Caco-2 (cell line): ENCODE results near the gene OSCP1. TPM values are rescaled to one million over a fixed set of nuclear protein-coding genes. Genes with fewer than 3 reads are reported as not detected.
"Not testable (repeated sequence)": the region's sequence is repeated elsewhere in the genome, so short reads cannot be mapped to it uniquely, and the experiment has no call there.

Source experiments
- BruUV-seq: library from RNA; stranded (reverse); fragments of 400-500 nt; replicated peaks from 2 replicates; lab custom pipeline; 2021; lab: Mats Ljungman, UMichigan
- CTCF ChIA-PET: fragments of 300-600 bp; sonication (Branson Sonifier 250); formaldehyde crosslinking; loops from one replicate; lab custom pipeline; 2022; ENCODE audit warnings: antibody characterized with exemption; lab: Charles Lee
- POLR2A ChIA-PET: fragments of 300-600 bp; sonication (Branson Sonifier 250); formaldehyde crosslinking; loops from one replicate; lab custom pipeline; 2022; ENCODE audit warnings: antibody characterized with exemption; lab: Charles Lee
- DNase-seq, 2 experiments: peaks; one replicate each; pipeline versions ENCODE4 v3.0.0 to v3.0.0-alpha.2; 2020 to 2022
- H3K27me3 ChIP-seq: replicated peaks from 2 replicates; pipeline ENCODE4 v1.6.0; 2011; ENCODE audit warnings: low read length; ENCODE audit not compliant: control insufficient read depth, insufficient read depth
- H3K36me3 ChIP-seq: 2 replicates; pipeline ENCODE4 v1.5.1; 2011; ENCODE audit warnings: low read length; ENCODE audit not compliant: control insufficient read depth, insufficient read depth
- H3K4me1 ChIP-seq: fragments of 250-450 bp; sonication (Bioruptor Pico); 2 replicates; pipeline ENCODE4 v1.5.1; 2020; ENCODE audit warnings: mild to moderate bottlenecking
- H3K4me3 ChIP-seq: 2 replicates; pipeline ENCODE4 v1.5.1; 2011; ENCODE audit warnings: low read depth, mild to moderate bottlenecking, control low read depth, low read length
- H3K9me3 ChIP-seq: fragments of 250-450 bp; sonication (Bioruptor Pico); 2 replicates; pipeline ENCODE4 v1.5.1; 2020; ENCODE audit warnings: mild to moderate bottlenecking, moderate library complexity
- H3K27ac Mint-ChIP-seq: one replicate; pipeline ENCODE4 v1.8.0; 2022; ENCODE audit warnings: mixed read lengths; ENCODE audit not compliant: unreplicated experiment
- H3K27me3 Mint-ChIP-seq: one replicate; pipeline ENCODE4 v1.8.0; 2022; ENCODE audit warnings: mixed read lengths; ENCODE audit not compliant: insufficient read depth, unreplicated experiment
- H3K36me3 Mint-ChIP-seq: one replicate; pipeline ENCODE4 v1.8.0; 2022; ENCODE audit warnings: mild to moderate bottlenecking, mixed read lengths; ENCODE audit not compliant: insufficient read depth, unreplicated experiment
- H3K4me1 Mint-ChIP-seq: one replicate; pipeline ENCODE4 v1.8.0; 2022; ENCODE audit warnings: low read depth, mixed read lengths; ENCODE audit not compliant: unreplicated experiment
- H3K4me3 Mint-ChIP-seq: one replicate; pipeline ENCODE4 v1.8.0; 2022; ENCODE audit warnings: mild to moderate bottlenecking, moderate library complexity, mixed read lengths; ENCODE audit not compliant: unreplicated experiment
- H3K9me3 Mint-ChIP-seq: one replicate; pipeline ENCODE4 v1.8.0; 2022; ENCODE audit warnings: mixed read lengths; ENCODE audit not compliant: unreplicated experiment
- intact Hi-C: fragments of 100-400 bp; cut with micrococcal nuclease; formaldehyde crosslinking; loops from one replicate; pipeline ENCODE4 v1.10.0; 2022; ENCODE audit not compliant: unreplicated experiment
- total RNA-seq: library from RNA; stranded (reverse); gene quantifications from 2 replicates; pipeline ENCODE4 v1.2.3, GENCODE V29; 2022
- TF ChIP-seq, protein P1 (sequence below), 2 experiments: fragments of 200-600 bp in 1 of 2; IDR thresholded peaks; 1 replicate in 1 of 2; 2 replicates in 1 of 2; pipeline versions ENCODE4 v1.5.1 to v1.8.0; 2011 to 2022; ENCODE audit warnings: antibody characterized with exemption in 1 of 2, control low read depth in 1 of 2, inconsistent platforms in 1 of 2, low read depth in 1 of 2, low read length in 1 of 2, mild to moderate bottlenecking in 1 of 2, moderate library complexity in 1 of 2; ENCODE audit not compliant: insufficient read depth in 1 of 2, severe bottlenecking in 1 of 2, unreplicated experiment in 1 of 2

Gene OSCP1
- total RNA-seq, 1 experiment from 2014 or later: 0.91 TPM

GRCh38 chr1:36479505-36480051 is 29.3 kb upstream of the OSCP1 start:
- H3K4me3 ChIP-seq: no peak overlapping the region
- Mint-ChIP-seq H3K9me3 (no peaks in the 10 kb centered on the region), H3K27me3 (no peaks in the 10 kb centered on the region), H3K4me3 (no peak overlapping the region), H3K4me1 (peaks cover 10% of the 10 kb centered on the region), H3K27ac (no peak overlapping the region), H3K36me3 (no peaks in the 10 kb centered on the region)
- H3K4me1 ChIP-seq: peaks cover 4% of the 10 kb centered on the region
- H3K27me3 ChIP-seq: no peaks in the 10 kb centered on the region
- DNase-seq: no peak
- CTCF ChIA-PET: no interaction called here
- no peaks in the 10 kb centered on the region for H3K36me3 ChIP-seq
- TF ChIP-seq, protein P1, sequence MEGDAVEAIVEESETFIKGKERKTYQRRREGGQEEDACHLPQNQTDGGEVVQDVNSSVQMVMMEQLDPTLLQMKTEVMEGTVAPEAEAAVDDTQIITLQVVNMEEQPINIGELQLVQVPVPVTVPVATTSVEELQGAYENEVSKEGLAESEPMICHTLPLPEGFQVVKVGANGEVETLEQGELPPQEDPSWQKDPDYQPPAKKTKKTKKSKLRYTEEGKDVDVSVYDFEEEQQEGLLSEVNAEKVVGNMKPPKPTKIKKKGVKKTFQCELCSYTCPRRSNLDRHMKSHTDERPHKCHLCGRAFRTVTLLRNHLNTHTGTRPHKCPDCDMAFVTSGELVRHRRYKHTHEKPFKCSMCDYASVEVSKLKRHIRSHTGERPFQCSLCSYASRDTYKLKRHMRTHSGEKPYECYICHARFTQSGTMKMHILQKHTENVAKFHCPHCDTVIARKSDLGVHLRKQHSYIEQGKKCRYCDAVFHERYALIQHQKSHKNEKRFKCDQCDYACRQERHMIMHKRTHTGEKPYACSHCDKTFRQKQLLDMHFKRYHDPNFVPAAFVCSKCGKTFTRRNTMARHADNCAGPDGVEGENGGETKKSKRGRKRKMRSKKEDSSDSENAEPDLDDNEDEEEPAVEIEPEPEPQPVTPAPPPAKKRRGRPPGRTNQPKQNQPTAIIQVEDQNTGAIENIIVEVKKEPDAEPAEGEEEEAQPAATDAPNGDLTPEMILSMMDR (IDR thresholded peaks at IDR 0.05; ENCODE audit: insufficient read depth in 1 of 2, low read depth in 1 of 2, low read length in 1 of 2, severe bottlenecking in 1 of 2, unreplicated experiment in 1 of 2): no peak
- BruUV-seq: no TSS peak
- POLR2A ChIA-PET: interaction anchor here (0.9 kb wide), 1 partner anchor 16 kb away, joined by 4 read pairs; the partner anchor contains the start of gene MRPS15
- intact Hi-C loops: no loop called here
- H3K9me3 ChIP-seq: no peaks in the 10 kb centered on the region

GRCh38 chr1:36477615-36478014 is 27.4 kb upstream of the OSCP1 start:
- H3K27me3 ChIP-seq, POLR2A ChIA-PET, CTCF ChIA-PET, H3K36me3 ChIP-seq, H3K9me3 ChIP-seq, BruUV-seq, H3K4me1 ChIP-seq, H3K4me3 Mint-ChIP-seq, H3K9me3 Mint-ChIP-seq, H3K27me3 Mint-ChIP-seq, H3K36me3 Mint-ChIP-seq, H3K27ac Mint-ChIP-seq, intact Hi-C loops, H3K4me3 ChIP-seq, DNase-seq: not testable (repeated sequence)
- peaks cover 10% of the 10 kb centered on the region for H3K4me1 Mint-ChIP-seq

DNA sequence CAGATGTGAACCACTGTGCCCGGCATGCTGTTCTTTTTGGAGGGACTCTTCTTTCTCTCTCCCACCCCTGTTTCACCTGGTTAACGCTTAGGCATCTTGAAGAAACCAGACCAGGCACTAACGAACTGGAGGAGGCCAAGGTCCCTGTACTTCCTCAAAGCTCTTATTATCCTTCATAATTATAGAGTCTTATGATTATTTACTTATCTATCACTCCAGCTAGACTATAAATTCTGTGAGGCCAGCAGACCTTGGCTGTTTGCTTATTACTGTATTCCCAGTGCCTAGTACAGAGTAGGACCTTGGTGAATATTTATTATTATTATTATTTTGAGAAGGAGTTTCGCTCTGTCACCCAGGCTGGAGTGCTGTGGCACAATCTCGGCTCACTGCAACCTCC is 26.7 kb upstream of the OSCP1 start:
- H3K27me3 ChIP-seq: no peaks in the 10 kb centered on the region
- H3K27ac Mint-ChIP-seq: no peak overlapping the region
- no peaks in the 10 kb centered on the region for H3K36me3 Mint-ChIP-seq
- no peak for DNase-seq
- H3K9me3 Mint-ChIP-seq: no peaks in the 10 kb centered on the region
- H3K4me1 Mint-ChIP-seq: peaks cover 6% of the 10 kb centered on the region
- BruUV-seq: no TSS peak
- no peaks in the 10 kb centered on the region for H3K36me3 ChIP-seq
- H3K9me3 ChIP-seq: no peaks in the 10 kb centered on the region
- H3K4me1 ChIP-seq: no peaks in the 10 kb centered on the region; the same call in 1 of the 2 replicates
- CTCF ChIA-PET: no interaction called here
- H3K4me3 ChIP-seq: no peak overlapping the region
- H3K27me3 Mint-ChIP-seq: no peaks in the 10 kb centered on the region
- intact Hi-C loops: no loop called here
- POLR2A ChIA-PET: no interaction called here
- TF ChIP-seq, protein P1 (IDR thresholded peaks at IDR 0.05; ENCODE audit: insufficient read depth in 1 of 2, low read depth in 1 of 2, low read length in 1 of 2, severe bottlenecking in 1 of 2, unreplicated experiment in 1 of 2): no peak
- H3K4me3 Mint-ChIP-seq: no peak overlapping the region
